ENCODE data around the gene EPB41L4A.
"Not testable (repeated sequence)": the region's sequence is repeated elsewhere in the genome, so short reads cannot be mapped to it uniquely, and the experiment has no call there.

Gene EPB41L4A

GRCh38 chr5:112379542-112380325 lies 39.3 kb downstream of the EPB41L4A start:
- no peaks in the 10 kb centered on the region for H3K27me3 ChIP-seq (replicated peaks; ENCODE audit: control insufficient read depth, insufficient read depth, low read length)
- no peak for DNase-seq (ENCODE audit: low read depth)
- H3K36me3 ChIP-seq (ENCODE audit: control insufficient read depth, insufficient read depth, low read length, severe bottlenecking): no peaks in the 10 kb centered on the region

GRCh38 chr5:112374818-112375217 lies 44.3 kb downstream of the EPB41L4A start:
- Histone ChIP-seq H3K4me3 (ENCODE audit: low read length) (no peak overlapping the region), H3K9ac (ENCODE audit: low read length) (no peak overlapping the region), H3K36me3 (ENCODE audit: control insufficient read depth, insufficient read depth, low read length, severe bottlenecking) (no peaks in the 10 kb centered on the region), H3K4me1 (ENCODE audit: control insufficient read depth, insufficient read depth, low read length) (peaks cover 6% of the 10 kb centered on the region), H3K9me3 (ENCODE audit: control insufficient read depth, low read length) (no peaks in the 10 kb centered on the region), H3K27me3 (replicated peaks; ENCODE audit: control insufficient read depth, insufficient read depth, low read length) (no peaks in the 10 kb centered on the region)
- DNase-seq (ENCODE audit: low read depth): no peak

More at GRCh38 chr5:112379542-112380325, 39.3 kb downstream of the EPB41L4A start:
- H3K4me3 ChIP-seq (ENCODE audit: low read length): no peak overlapping the region
- H3K9me3 ChIP-seq (ENCODE audit: control insufficient read depth, low read length): no peaks in the 10 kb centered on the region
- H3K4me1 ChIP-seq (ENCODE audit: control insufficient read depth, insufficient read depth, low read length): no peaks in the 10 kb centered on the region
- no peak overlapping the region for H3K9ac ChIP-seq (ENCODE audit: low read length)

DNA sequence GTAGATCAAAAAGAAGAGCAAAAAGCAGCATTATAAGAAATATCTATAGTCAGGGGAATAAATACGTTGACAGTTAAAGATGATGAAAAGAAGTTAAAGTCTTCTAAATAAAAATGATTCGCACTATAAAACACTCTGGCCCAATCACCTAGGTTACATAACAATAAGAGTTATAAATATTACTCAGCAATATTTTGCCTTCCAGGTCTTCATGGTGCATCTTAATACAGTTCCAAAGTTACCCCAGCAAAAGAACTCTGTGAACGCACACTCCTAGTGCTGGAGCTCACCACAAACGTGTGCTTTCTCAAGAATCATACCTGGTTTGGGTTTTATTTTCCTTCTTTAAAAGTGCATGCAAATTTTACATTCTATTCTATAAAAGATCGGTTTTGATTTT lies 44.7 kb downstream of the EPB41L4A start:
- Histone ChIP-seq H3K27me3 (replicated peaks; ENCODE audit: control insufficient read depth, insufficient read depth, low read length) (no peaks in the 10 kb centered on the region), H3K4me1 (ENCODE audit: control insufficient read depth, insufficient read depth, low read length) (peaks cover 6% of the 10 kb centered on the region), H3K9me3 (ENCODE audit: control insufficient read depth, low read length) (no peaks in the 10 kb centered on the region), H3K36me3 (ENCODE audit: control insufficient read depth, insufficient read depth, low read length, severe bottlenecking) (no peaks in the 10 kb centered on the region), H3K9ac (ENCODE audit: low read length) (no peak overlapping the region), H3K4me3 (ENCODE audit: low read length) (no peak overlapping the region)
- no peak for DNase-seq (ENCODE audit: low read depth)

GRCh38 chr5:112373885-112374284 lies 45.2 kb downstream of the EPB41L4A start:
- no peaks in the 10 kb centered on the region for H3K27me3 ChIP-seq (replicated peaks; ENCODE audit: control insufficient read depth, insufficient read depth, low read length)
- H3K4me3 ChIP-seq (ENCODE audit: low read length): no peak overlapping the region
- H3K9ac ChIP-seq (ENCODE audit: low read length): no peak overlapping the region
- no peaks in the 10 kb centered on the region for H3K36me3 ChIP-seq (ENCODE audit: control insufficient read depth, insufficient read depth, low read length, severe bottlenecking)
- DNase-seq (ENCODE audit: low read depth): no peak
- peaks cover 6% of the 10 kb centered on the region for H3K4me1 ChIP-seq (ENCODE audit: control insufficient read depth, insufficient read depth, low read length)
- H3K9me3 ChIP-seq (ENCODE audit: control insufficient read depth, low read length): no peaks in the 10 kb centered on the region

DNA sequence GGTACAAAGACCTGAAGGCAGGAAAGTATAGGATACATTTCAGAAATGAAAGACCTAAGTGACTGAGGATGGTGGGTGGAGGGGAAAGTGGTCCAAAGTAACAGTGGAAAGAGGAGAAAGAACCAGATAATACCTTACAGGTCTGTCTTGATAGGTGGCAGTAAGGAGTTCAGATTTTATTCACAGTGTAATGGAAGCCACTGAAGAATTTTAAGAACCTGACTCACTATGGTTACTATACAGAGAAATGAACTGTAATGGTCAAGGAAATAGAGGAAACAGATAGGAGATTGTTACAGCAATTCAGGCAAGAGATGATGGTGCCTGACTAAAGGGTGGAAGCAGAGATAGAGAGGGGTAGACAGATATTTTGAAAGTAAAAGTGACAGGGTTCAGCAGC lies 46.5 kb downstream of the EPB41L4A start:
- no peaks in the 10 kb centered on the region for H3K9me3 ChIP-seq (ENCODE audit: control insufficient read depth, low read length)
- no peak overlapping the region for H3K4me3 ChIP-seq (ENCODE audit: low read length)
- H3K4me1 ChIP-seq (ENCODE audit: control insufficient read depth, insufficient read depth, low read length): peaks cover 6% of the 10 kb centered on the region
- no peaks in the 10 kb centered on the region for H3K36me3 ChIP-seq (ENCODE audit: control insufficient read depth, insufficient read depth, low read length, severe bottlenecking)
- H3K27me3 ChIP-seq (replicated peaks; ENCODE audit: control insufficient read depth, insufficient read depth, low read length): no peaks in the 10 kb centered on the region
- no peak overlapping the region for H3K9ac ChIP-seq (ENCODE audit: low read length)
- no peak for DNase-seq (ENCODE audit: low read depth)

DNA sequence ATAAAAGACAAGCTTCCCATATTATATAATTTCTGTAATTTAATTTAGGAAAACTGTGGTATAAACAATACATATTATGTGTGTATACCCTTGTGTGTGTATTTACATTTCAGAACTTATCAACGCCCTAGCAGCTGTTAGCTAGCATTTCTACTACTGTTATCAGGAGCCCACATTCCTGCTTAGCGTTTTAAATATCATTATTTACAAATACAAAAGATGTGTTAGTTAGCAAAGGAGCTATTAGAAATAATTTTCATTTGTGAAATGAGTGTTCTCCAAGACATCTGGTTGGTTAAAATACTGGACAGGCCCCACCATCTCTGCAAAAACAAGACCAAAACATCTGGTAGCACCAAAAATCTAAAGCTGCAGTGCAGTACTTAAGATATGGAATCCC lies 48.0 kb downstream of the EPB41L4A start:
- Histone ChIP-seq H3K4me1 (ENCODE audit: control insufficient read depth, insufficient read depth, low read length) (peaks cover 6% of the 10 kb centered on the region), H3K27me3 (replicated peaks; ENCODE audit: control insufficient read depth, insufficient read depth, low read length) (no peaks in the 10 kb centered on the region), H3K9ac (ENCODE audit: low read length) (no peak overlapping the region), H3K36me3 (ENCODE audit: control insufficient read depth, insufficient read depth, low read length, severe bottlenecking) (no peaks in the 10 kb centered on the region), H3K9me3 (ENCODE audit: control insufficient read depth, low read length) (no peaks in the 10 kb centered on the region), H3K4me3 (ENCODE audit: low read length) (no peak overlapping the region)
- DNase-seq (ENCODE audit: low read depth): no peak

DNA sequence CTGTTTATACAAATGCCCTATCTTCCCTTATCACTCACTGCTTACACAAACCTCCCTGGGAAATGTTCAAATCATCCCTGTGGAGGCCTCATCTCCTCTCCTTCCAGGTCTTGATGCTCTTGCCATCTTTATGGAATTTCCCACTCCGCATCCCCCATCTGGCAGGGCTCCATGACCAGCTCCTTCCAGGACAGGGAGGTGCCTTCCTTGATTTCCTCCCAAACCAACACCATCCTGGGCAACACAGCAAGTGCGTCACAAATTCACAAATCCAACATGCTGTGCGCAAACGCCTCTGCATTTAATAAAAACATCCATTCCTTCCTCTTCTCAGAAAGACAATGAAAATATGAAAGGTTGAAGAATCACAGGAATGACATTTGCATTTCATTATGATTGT lies 51.7 kb downstream of the EPB41L4A start:
- Histone ChIP-seq H3K4me1 (ENCODE audit: control insufficient read depth, insufficient read depth, low read length) (no peaks in the 10 kb centered on the region), H3K27me3 (replicated peaks; ENCODE audit: control insufficient read depth, insufficient read depth, low read length) (no peaks in the 10 kb centered on the region), H3K36me3 (ENCODE audit: control insufficient read depth, insufficient read depth, low read length, severe bottlenecking) (no peaks in the 10 kb centered on the region), H3K9me3 (ENCODE audit: control insufficient read depth, low read length) (no peaks in the 10 kb centered on the region), H3K4me3 (ENCODE audit: low read length) (no peak overlapping the region), H3K9ac (ENCODE audit: low read length) (no peak overlapping the region)
- DNase-seq (ENCODE audit: low read depth): no peak

GRCh38 chr5:112366987-112367386 lies 52.1 kb downstream of the EPB41L4A start:
- no peak overlapping the region for H3K9ac ChIP-seq (ENCODE audit: low read length)
- H3K27me3 ChIP-seq (replicated peaks; ENCODE audit: control insufficient read depth, insufficient read depth, low read length): no peaks in the 10 kb centered on the region
- H3K4me3 ChIP-seq (ENCODE audit: low read length): no peak overlapping the region
- no peaks in the 10 kb centered on the region for H3K36me3 ChIP-seq (ENCODE audit: control insufficient read depth, insufficient read depth, low read length, severe bottlenecking)
- no peaks in the 10 kb centered on the region for H3K9me3 ChIP-seq (ENCODE audit: control insufficient read depth, low read length)
- H3K4me1 ChIP-seq (ENCODE audit: control insufficient read depth, insufficient read depth, low read length): no peaks in the 10 kb centered on the region
- DNase-seq (ENCODE audit: low read depth): no peak

DNA sequence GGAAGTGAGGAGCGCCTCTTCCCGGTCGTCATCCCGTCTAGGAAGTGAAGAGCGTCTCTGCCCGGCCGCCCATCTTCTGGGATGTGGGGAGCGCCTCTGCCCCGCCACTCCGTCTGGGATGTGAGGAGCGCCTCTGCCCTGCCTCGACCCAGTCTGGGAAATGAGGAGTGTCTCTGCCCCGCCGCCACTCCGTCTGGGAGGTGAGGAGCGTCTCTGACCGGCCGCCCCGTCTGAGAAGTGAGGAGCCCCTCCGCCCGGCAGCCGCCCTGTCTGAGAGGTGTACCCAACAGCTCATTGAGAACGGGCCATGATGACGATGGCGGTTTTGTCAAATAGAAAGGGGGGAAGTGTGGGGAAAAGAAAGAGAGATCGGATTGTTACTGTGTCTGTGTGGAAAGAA lies 58.3 kb downstream of the EPB41L4A start:
- not testable (repeated sequence) for H3K36me3 ChIP-seq (ENCODE audit: control insufficient read depth, insufficient read depth, low read length, severe bottlenecking); H3K27me3 ChIP-seq (replicated peaks; ENCODE audit: control insufficient read depth, insufficient read depth, low read length); H3K4me1 ChIP-seq (ENCODE audit: control insufficient read depth, insufficient read depth, low read length); H3K9me3 ChIP-seq (ENCODE audit: control insufficient read depth, low read length); DNase-seq (ENCODE audit: low read depth); H3K9ac ChIP-seq (ENCODE audit: low read length); H3K4me3 ChIP-seq (ENCODE audit: low read length)

DNA sequence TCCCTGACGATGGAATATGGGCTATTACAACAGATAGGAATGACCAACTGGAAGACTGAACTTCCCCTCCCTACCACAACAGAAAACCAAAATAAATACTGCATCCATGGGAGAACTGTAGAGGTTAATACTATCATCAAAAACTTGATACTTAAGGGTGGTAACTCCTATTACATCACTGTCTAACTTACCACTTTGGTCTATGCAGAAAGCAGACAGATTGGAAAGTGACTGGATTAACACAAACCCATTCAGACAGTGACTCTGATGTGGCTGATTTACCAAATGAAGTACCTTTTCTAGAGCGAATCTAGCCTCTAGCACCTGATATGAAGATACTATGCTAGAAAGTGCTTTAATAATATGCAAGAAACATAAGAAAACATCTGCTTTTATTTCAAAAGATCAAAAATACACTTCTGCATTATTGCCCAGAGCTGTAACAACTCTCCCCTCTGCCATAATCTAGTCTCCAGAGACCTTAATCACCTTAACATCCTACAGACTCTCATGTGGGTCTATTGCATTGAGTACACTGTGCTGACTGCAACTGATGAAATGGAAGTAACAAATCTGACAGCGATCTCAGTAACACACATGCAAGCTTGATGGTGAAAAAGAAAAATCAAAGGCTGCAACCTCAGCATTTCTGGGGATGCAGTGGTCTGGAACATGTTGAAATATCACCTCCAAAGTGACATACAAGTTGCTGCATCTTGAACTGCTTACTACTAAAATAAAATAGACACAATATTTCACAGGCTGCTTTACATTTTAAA lies 62.7 kb downstream of the EPB41L4A start:
- H3K9ac ChIP-seq (ENCODE audit: low read length): no peak overlapping the region
- no peaks in the 10 kb centered on the region for H3K27me3 ChIP-seq (replicated peaks; ENCODE audit: control insufficient read depth, insufficient read depth, low read length)
- H3K9me3 ChIP-seq (ENCODE audit: control insufficient read depth, low read length): no peaks in the 10 kb centered on the region
- H3K4me3 ChIP-seq (ENCODE audit: low read length): no peak overlapping the region
- no peaks in the 10 kb centered on the region for H3K36me3 ChIP-seq (ENCODE audit: control insufficient read depth, insufficient read depth, low read length, severe bottlenecking)
- no peak for DNase-seq (ENCODE audit: low read depth)
- peaks cover 4% of the 10 kb centered on the region for H3K4me1 ChIP-seq (ENCODE audit: control insufficient read depth, insufficient read depth, low read length)

DNA sequence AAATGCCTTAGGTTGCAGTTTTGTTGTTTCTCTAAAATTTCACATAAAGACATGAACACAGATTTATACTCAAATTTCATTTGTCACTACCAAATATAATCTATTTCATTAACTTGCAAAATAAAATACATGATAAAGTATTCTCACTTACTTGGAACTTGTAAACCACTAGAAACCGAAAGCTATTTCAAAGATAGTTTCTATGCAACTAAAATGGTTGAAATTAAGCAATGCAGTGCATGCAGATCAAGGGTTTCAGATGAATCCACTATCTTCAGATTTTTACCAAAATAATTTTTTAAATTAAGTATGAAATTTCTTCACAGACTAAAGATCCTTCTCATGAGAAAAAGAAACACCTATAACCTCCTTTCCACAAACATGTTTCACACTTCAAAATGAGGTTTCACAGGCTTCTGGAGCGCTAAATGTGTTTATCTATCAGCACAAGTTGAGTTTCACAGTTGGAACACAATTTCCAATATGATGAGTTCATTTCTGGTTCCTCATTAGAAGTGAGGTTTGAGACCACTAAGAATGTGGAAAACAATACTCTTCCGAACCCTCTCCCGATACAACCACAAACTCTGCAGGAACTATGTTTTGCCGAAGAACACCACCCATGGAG lies 63.9 kb downstream of the EPB41L4A start:
- Histone ChIP-seq H3K27me3 (replicated peaks; ENCODE audit: control insufficient read depth, insufficient read depth, low read length) (no peaks in the 10 kb centered on the region), H3K9ac (ENCODE audit: low read length) (no peak overlapping the region), H3K4me1 (ENCODE audit: control insufficient read depth, insufficient read depth, low read length) (peaks cover 4% of the 10 kb centered on the region), H3K36me3 (ENCODE audit: control insufficient read depth, insufficient read depth, low read length, severe bottlenecking) (no peaks in the 10 kb centered on the region), H3K4me3 (ENCODE audit: low read length) (no peak overlapping the region), H3K9me3 (ENCODE audit: control insufficient read depth, low read length) (no peaks in the 10 kb centered on the region)
- DNase-seq (ENCODE audit: low read depth): no peak

Data from adipocyte (in vitro differentiated cells).